Activated CD8-positive, alpha-beta memory T cell treated with anti-CD3 and anti-CD28 coated beads, Interleukin-2, amount 10 ng/mL, durations not matched to agents 7 days and 5 days (primary cell): ENCODE results near the gene ATXN10. TPM values are rescaled to one million over a fixed set of nuclear protein-coding genes. Genes with fewer than 3 reads are reported as not detected.

ENCODE experiments used
- microRNA-seq: library from miRNA; unstranded; fragments of <30 nt; microRNA quantifications from one replicate; pipeline ENCODE4 v1.2.0, GENCODE V29; 2022
- total RNA-seq, 2 experiments: library from RNA; stranded (reverse); gene quantifications; one replicate each; pipeline ENCODE4 v1.2.3, GENCODE V29; 2021

The ATXN10 gene
- total RNA-seq, 2 experiments from 2014 or later = 93.6 to 112 TPM

Small RNAs within 50 kb of the gene (microRNA-seq; reads per million reads assigned to microRNA genes)
- 1.3 reads per million for gene MIR4762

Other genes with a start within 250 kb of the ATXN10 start
- under 1 TPM in 1 of 2 experiments, not detected in 1; 0.42 TPM for gene FBLN1, start 169.0 kb upstream of the ATXN10 start, total RNA-seq